IMR-90 (cell line): ENCODE data around the gene KRTAP3-1. TPM values are rescaled to one million over a fixed set of nuclear protein-coding genes. Genes with fewer than 3 reads are reported as not detected.

ENCODE experiments used
- ATAC-seq: fragments of 200-7000 bp; cut with Tn5 transposase; 2 replicates; pipeline ENCODE4 v1.9.1; 2020; ENCODE audit warnings: low read depth, mild to moderate bottlenecking, moderate library complexity
- BruUV-seq: library from RNA; stranded (reverse); fragments of 400-500 nt; replicated peaks from 2 replicates; lab custom pipeline; 2021; lab: Mats Ljungman, UMichigan
- CTCF ChIA-PET: fragments of 300-600 bp; formaldehyde crosslinking; extraction: SDS; loops from one replicate; lab custom pipeline; 2021; ENCODE audit warnings: antibody characterized with exemption; lab: Yijun Ruan, JAX
- POLR2A ChIA-PET: fragments of 300-600 bp; sonication (Branson Sonifier 250); formaldehyde crosslinking; loops from one replicate; lab custom pipeline; 2022; ENCODE audit warnings: antibody characterized with exemption; ENCODE audit not compliant: unreplicated experiment; lab: Charles Lee
- DNase-seq: peaks from one replicate; pipeline ENCODE4 v3.0.0; 2013
- H2AFZ ChIP-seq: replicated peaks from 2 replicates; pipeline ENCODE3; 2013; ENCODE audit warnings: low read length, mild to moderate bottlenecking; ENCODE audit not compliant: poor library complexity
- H2AK5ac ChIP-seq: 2 replicates; pipeline ENCODE4 v1.6.1; 2013; ENCODE audit warnings: low read depth, low read length, inconsistent platforms
- H2AK9ac ChIP-seq: replicated peaks from 2 replicates; pipeline ENCODE3; 2013; ENCODE audit warnings: mild to moderate bottlenecking, low read depth, low read length, moderate library complexity; ENCODE audit not compliant: poor library complexity
- H2BK120ac ChIP-seq: 2 replicates; pipeline ENCODE4 v1.6.1; 2013; ENCODE audit warnings: low read depth, low read length, inconsistent platforms
- H2BK15ac ChIP-seq: 3 replicates; pipeline ENCODE4 v1.6.1; 2013; ENCODE audit warnings: low read depth, low read length, inconsistent platforms
- H2BK20ac ChIP-seq: 2 replicates; pipeline ENCODE4 v1.6.1; 2013; ENCODE audit warnings: low read depth, mild to moderate bottlenecking, inconsistent platforms, low read length, moderate library complexity
- H2BK5ac ChIP-seq: 2 replicates; pipeline ENCODE4 v1.6.1; 2013; ENCODE audit warnings: mild to moderate bottlenecking, low read depth, low read length, inconsistent platforms; ENCODE audit not compliant: poor library complexity, severe bottlenecking
- H3K14ac ChIP-seq: replicated peaks from 2 replicates; pipeline ENCODE4 v1.6.1; 2013; ENCODE audit warnings: low read depth, low read length, inconsistent platforms
- H3K18ac ChIP-seq: 2 replicates; pipeline ENCODE4 v1.6.1; 2013; ENCODE audit warnings: low read depth, low read length, control low read depth
- H3K23ac ChIP-seq: 2 replicates; pipeline ENCODE4 v1.6.1; 2013; ENCODE audit warnings: low read depth, low read length, inconsistent platforms
- H3K27ac ChIP-seq: 2 replicates; pipeline ENCODE4 v1.5.1; 2013; ENCODE audit warnings: mild to moderate bottlenecking, control low read depth, low read length; ENCODE audit not compliant: insufficient read depth
- H3K27me3 ChIP-seq: 2 replicates; pipeline ENCODE4 v1.6.1; 2013; ENCODE audit warnings: low read length; ENCODE audit not compliant: control insufficient read depth, insufficient read depth
- H3K36me3 ChIP-seq: 2 replicates; pipeline ENCODE4 v1.6.1; 2013; ENCODE audit warnings: low read length, mixed read lengths; ENCODE audit not compliant: control insufficient read depth, insufficient read depth
- H3K4ac ChIP-seq: 2 replicates; pipeline ENCODE4 v1.6.1; 2013; ENCODE audit warnings: low read depth, low read length, inconsistent platforms
- H3K4me1 ChIP-seq: 2 replicates; pipeline ENCODE4 v1.6.1; 2013; ENCODE audit warnings: low read length, mixed read lengths; ENCODE audit not compliant: control insufficient read depth, insufficient read depth
- H3K4me2 ChIP-seq: 2 replicates; pipeline ENCODE4 v1.6.1; 2013; ENCODE audit warnings: low read depth, mild to moderate bottlenecking, control low read depth, low read length, moderate library complexity
- H3K4me3 ChIP-seq: 2 replicates; pipeline ENCODE4 v1.5.1; 2013; ENCODE audit warnings: low read depth, mild to moderate bottlenecking, control low read depth, low read length, moderate library complexity; ENCODE audit not compliant: insufficient read depth
- H3K56ac ChIP-seq: 2 replicates; pipeline ENCODE4 v1.6.1; 2013; ENCODE audit warnings: low read length, inconsistent platforms; ENCODE audit not compliant: insufficient read depth; ENCODE audit errors: extremely low read depth
- H3K79me1 ChIP-seq, 2 experiments: 2 replicates each; pipeline ENCODE4 v1.6.1; 2013; ENCODE audit warnings: low read length in 2 of 2, inconsistent platforms in 1 of 2, low read depth in 1 of 2
- H3K9ac ChIP-seq: 2 replicates; pipeline ENCODE4 v1.6.1; 2013; ENCODE audit warnings: low read depth, low read length, control low read depth
- H3K9me1 ChIP-seq: 2 replicates; pipeline ENCODE4 v1.6.1; 2013; ENCODE audit warnings: low read length, inconsistent platforms; ENCODE audit not compliant: insufficient read depth
- H3K9me3 ChIP-seq: 2 replicates; pipeline ENCODE4 v1.6.1; 2013; ENCODE audit warnings: low read length; ENCODE audit not compliant: control insufficient read depth, insufficient read depth
- H4K20me1 ChIP-seq: 2 replicates; pipeline ENCODE4 v1.6.1; 2013; ENCODE audit warnings: low read length, inconsistent platforms; ENCODE audit not compliant: insufficient read depth
- H4K5ac ChIP-seq: 2 replicates; pipeline ENCODE4 v1.6.1; 2013; ENCODE audit warnings: mild to moderate bottlenecking, low read depth, low read length, control low read depth
- H4K8ac ChIP-seq, 2 experiments: 2 replicates each; pipeline ENCODE4 v1.6.1; 2013; ENCODE audit warnings: low read depth in 2 of 2, low read length in 2 of 2, control low read depth in 1 of 2, inconsistent platforms in 1 of 2
- H4K91ac ChIP-seq: 2 replicates; pipeline ENCODE4 v1.6.1; 2013; ENCODE audit warnings: low read depth, low read length, inconsistent platforms; ENCODE audit not compliant: insufficient read depth
- BHLHE40 ChIP-seq: fragments of 150-350 bp; IDR thresholded peaks from 2 replicates; pipeline ENCODE4 v1.6.1; 2016; ENCODE audit warnings: mild to moderate bottlenecking, low read depth, low read length
- CEBPB ChIP-seq: IDR thresholded peaks from 2 replicates; pipeline ENCODE4 v1.6.1; 2012; ENCODE audit warnings: low read depth, low read length, improper control_type of control experiment
- CHD1 ChIP-seq: IDR thresholded peaks from 2 replicates; pipeline ENCODE4 v1.6.1; 2012; ENCODE audit warnings: low read depth, low read length, improper control_type of control experiment
- CTCF ChIP-seq: conservative IDR thresholded peaks from 2 replicates; pipeline ENCODE4 v1.5.1; 2012; ENCODE audit warnings: mild to moderate bottlenecking, low read depth, low read length, improper control_type of control experiment
- ELK1 ChIP-seq: fragments of 150-350 bp; IDR thresholded peaks from 2 replicates; pipeline ENCODE4 v1.6.1; 2016; ENCODE audit warnings: low read depth, mild to moderate bottlenecking, low read length, moderate library complexity, borderline replicate concordance
- FOS ChIP-seq: fragments of 150-350 bp; IDR thresholded peaks from 2 replicates; pipeline ENCODE4 v1.6.1; 2016; ENCODE audit warnings: low read depth, low read length
- MAFK ChIP-seq: IDR thresholded peaks from 2 replicates; pipeline ENCODE4 v1.6.1; 2012; ENCODE audit warnings: low read depth, low read length, improper control_type of control experiment
- MAZ ChIP-seq: IDR thresholded peaks from 2 replicates; pipeline ENCODE4 v1.6.1; 2012; ENCODE audit warnings: low read depth, mild to moderate bottlenecking, low read length, improper control_type of control experiment, moderate library complexity, borderline replicate concordance
- MXI1 ChIP-seq: IDR thresholded peaks from 2 replicates; pipeline ENCODE4 v1.6.1; 2012; ENCODE audit warnings: low read depth, mild to moderate bottlenecking, low read length, moderate library complexity, borderline replicate concordance
- NFE2L2 ChIP-seq: fragments of 150-350 bp; IDR thresholded peaks from 2 replicates; pipeline ENCODE4 v1.6.1; 2016; ENCODE audit warnings: low read depth, mild to moderate bottlenecking, low read length
- POLR2A ChIP-seq: IDR thresholded peaks from 2 replicates; pipeline ENCODE4 v1.6.1; 2012; ENCODE audit warnings: mild to moderate bottlenecking, low read depth, low read length
- RAD21 ChIP-seq: IDR thresholded peaks from 2 replicates; pipeline ENCODE4 v1.6.1; 2012; ENCODE audit warnings: low read length, improper control_type of control experiment
- RCOR1 ChIP-seq: IDR thresholded peaks from 2 replicates; pipeline ENCODE4 v1.6.1; 2012; ENCODE audit warnings: mild to moderate bottlenecking, low read length, improper control_type of control experiment; ENCODE audit not compliant: insufficient replicate concordance
- RFX5 ChIP-seq: IDR thresholded peaks from 2 replicates; pipeline ENCODE4 v1.8.0; 2012; ENCODE audit warnings: low read depth, mild to moderate bottlenecking, low read length, moderate library complexity
- SMC3 ChIP-seq: fragments of 150-350 bp; IDR thresholded peaks from 2 replicates; pipeline ENCODE4 v1.6.1; 2016; ENCODE audit warnings: low read depth, mild to moderate bottlenecking, antibody characterized with exemption, low read length, moderate library complexity
- WGBS, 2 experiments: methylation state at CpG; one replicate each; pipeline versions ENCODE4 v1.1.5 to v1.1.7; 2013; ENCODE audit warnings: missing lambda C conversion rate in 2 of 2; ENCODE audit not compliant: insufficient read length in 1 of 2; ENCODE audit errors: extremely low coverage in 2 of 2; 5-methylcytosine and 5-hydroxymethylcytosine counted together
- dilution Hi-C: fragments of 300-500 bp; cut with HindIII; formaldehyde crosslinking; loops from one replicate; pipeline ENCODE4 v1.14.3; 2018; ENCODE audit warnings: low sequenced_read_pairs; ENCODE audit not compliant: unreplicated experiment
- in situ Hi-C: fragments of 300-500 bp; cut with MboI; formaldehyde crosslinking; loops from 3 replicates; pipeline ENCODE4 v1.14.3; 2019; ENCODE audit warnings: low sequenced_read_pairs, inconsistent platforms, mixed read lengths
- intact Hi-C: fragments of 100-400 bp; cut with micrococcal nuclease; formaldehyde crosslinking; loops from 2 replicates; pipeline ENCODE4 v1.10.0; 2022
- polyA plus RNA-seq, 3 experiments: library from polyadenylated mRNA; depleted of rRNA; stranded (reverse); fragments of >200 nt; gene quantifications; 2 replicates each; pipeline ENCODE4 v1.2.3, GENCODE V29; 2012; ENCODE audit warnings: low replicate concordance in 1 of 3
- total RNA-seq: library from RNA; depleted of rRNA; stranded (reverse); fragments of >200 nt; gene quantifications from 2 replicates; pipeline ENCODE4 v1.2.3, GENCODE V29; 2012
- TF ChIP-seq, protein P1 (sequence below): fragments of 150-350 bp; IDR thresholded peaks from 2 replicates; pipeline ENCODE4 v1.6.1; 2017; ENCODE audit warnings: mild to moderate bottlenecking, antibody characterized with exemption, low read length, low read depth

The KRTAP3-1 gene
- total and polyA plus RNA-seq, 2 of the 4 experiments (the other 2 are of a cell fraction), result not detected

DNA sequence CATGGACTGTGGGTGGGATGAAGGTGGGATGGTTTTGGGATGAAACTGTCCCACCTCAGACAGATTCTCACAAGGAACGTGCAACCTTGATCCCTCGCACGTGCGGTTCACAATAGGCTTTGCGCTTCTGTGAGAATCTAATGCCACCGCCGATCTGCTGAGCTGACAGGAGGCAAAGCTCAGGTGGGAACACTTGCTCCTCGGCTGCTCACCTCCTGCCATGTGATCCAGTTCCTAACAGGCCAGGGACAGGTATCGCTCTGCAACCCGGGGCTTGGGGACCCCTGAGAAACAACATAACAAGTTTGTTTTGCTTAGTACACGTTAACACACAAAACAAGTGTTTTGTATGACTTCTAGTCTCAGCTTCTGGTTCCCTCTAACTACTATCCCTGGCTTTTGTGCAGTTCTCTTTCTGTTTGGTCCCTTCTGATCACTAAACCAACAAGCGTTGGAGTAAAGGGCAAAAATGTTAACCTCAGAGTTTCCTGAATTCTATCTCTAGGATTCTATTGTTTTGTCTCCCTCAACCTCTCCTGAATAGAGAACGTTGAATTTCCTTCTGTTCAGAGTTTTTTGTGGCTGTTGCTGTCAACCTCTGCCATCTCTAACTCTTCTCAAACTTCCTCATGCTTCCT, 7.8 kb upstream of the KRTAP3-1 start:
- TF ChIP-seq ELK1 (no peak), RAD21 (no peak), MXI1 (no peak), MAFK (no peak), CEBPB (no peak), SMC3 (no peak), RCOR1 (no peak), FOS (no peak), CTCF (no peak), MAZ (no peak), NFE2L2 (no peak), RFX5 (no peak), POLR2A (no peak), BHLHE40 (no peak), CHD1 (no peak)
- TF ChIP-seq, protein P1, sequence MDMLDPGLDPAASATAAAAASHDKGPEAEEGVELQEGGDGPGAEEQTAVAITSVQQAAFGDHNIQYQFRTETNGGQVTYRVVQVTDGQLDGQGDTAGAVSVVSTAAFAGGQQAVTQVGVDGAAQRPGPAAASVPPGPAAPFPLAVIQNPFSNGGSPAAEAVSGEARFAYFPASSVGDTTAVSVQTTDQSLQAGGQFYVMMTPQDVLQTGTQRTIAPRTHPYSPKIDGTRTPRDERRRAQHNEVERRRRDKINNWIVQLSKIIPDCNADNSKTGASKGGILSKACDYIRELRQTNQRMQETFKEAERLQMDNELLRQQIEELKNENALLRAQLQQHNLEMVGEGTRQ, result no peak
- Histone ChIP-seq H3K14ac (no peak overlapping the region), H2AFZ (no peak overlapping the region), H3K4me2 (no peak overlapping the region), H3K56ac (no peak overlapping the region), H3K18ac (no peak overlapping the region), H3K4ac (no peak overlapping the region), H3K27ac (no peak overlapping the region), H3K23ac (no peak overlapping the region), H2AK5ac (no peak overlapping the region), H2BK15ac (no peak overlapping the region), H3K79me1 (no peaks in the 10 kb centered on the region), H3K9me1 (no peaks in the 10 kb centered on the region; the same call in 1 of the 2 replicates), H2AK9ac (no peak overlapping the region), H3K4me1 (peaks cover 1% of the 10 kb centered on the region; the same call in 1 of the 2 replicates), H4K5ac (no peak overlapping the region), H3K36me3 (no peaks in the 10 kb centered on the region), H3K4me3 (no peak overlapping the region), H4K8ac (no peak overlapping the region), H3K9ac (no peak overlapping the region), H2BK120ac (no peak overlapping the region), H4K20me1 (no peaks in the 10 kb centered on the region), H4K91ac (no peak overlapping the region; the same call in 1 of the 2 replicates), H2BK20ac (no peak overlapping the region), H3K27me3 (no peaks in the 10 kb centered on the region; the same call in 1 of the 2 replicates), H2BK5ac (no peak overlapping the region), H3K9me3 (no peaks in the 10 kb centered on the region; the same call in 1 of the 2 replicates)
- dilution Hi-C loops (no loop called here), in situ Hi-C loops (no loop called here), intact Hi-C loops (no loop called here)
- WGBS, 2 experiments, result 100% methylated on average over 6 of the region's 13 CpGs; no CpG with 5 or more reads in 1 of the 2 experiments
- ChIA-PET CTCF (no interaction called here), POLR2A (no interaction called here)
- BruUV-seq, result no TSS peak
- DNase-seq (no peak), ATAC-seq (no peak)
